Neuron (in vitro differentiated cells): Measurements from ENCODE around the gene NOLC1.

ENCODE experiments used
- H2AFZ ChIP-seq: one replicate; pipeline ENCODE4 v1.6.1; 2013; ENCODE audit warnings: low read depth, mild to moderate bottlenecking, inconsistent platforms, low read length, moderate library complexity
- H3K27me3 ChIP-seq: one replicate; pipeline ENCODE4 v1.6.1; 2013; ENCODE audit warnings: low read length; ENCODE audit not compliant: insufficient read depth
- H3K36me3 ChIP-seq: one replicate; pipeline ENCODE4 v1.6.1; 2013; ENCODE audit warnings: low read length; ENCODE audit not compliant: insufficient read depth
- H3K4me1 ChIP-seq: one replicate; pipeline ENCODE4 v1.6.1; 2013; ENCODE audit warnings: low read length; ENCODE audit not compliant: insufficient read depth
- H3K4me3 ChIP-seq: 2 replicates; pipeline ENCODE4 v1.5.1; 2013; ENCODE audit warnings: mild to moderate bottlenecking, low read length, moderate library complexity
- H3K9me3 ChIP-seq: one replicate; pipeline ENCODE4 v1.6.1; 2013; ENCODE audit warnings: low read length

The NOLC1 gene

DNA sequence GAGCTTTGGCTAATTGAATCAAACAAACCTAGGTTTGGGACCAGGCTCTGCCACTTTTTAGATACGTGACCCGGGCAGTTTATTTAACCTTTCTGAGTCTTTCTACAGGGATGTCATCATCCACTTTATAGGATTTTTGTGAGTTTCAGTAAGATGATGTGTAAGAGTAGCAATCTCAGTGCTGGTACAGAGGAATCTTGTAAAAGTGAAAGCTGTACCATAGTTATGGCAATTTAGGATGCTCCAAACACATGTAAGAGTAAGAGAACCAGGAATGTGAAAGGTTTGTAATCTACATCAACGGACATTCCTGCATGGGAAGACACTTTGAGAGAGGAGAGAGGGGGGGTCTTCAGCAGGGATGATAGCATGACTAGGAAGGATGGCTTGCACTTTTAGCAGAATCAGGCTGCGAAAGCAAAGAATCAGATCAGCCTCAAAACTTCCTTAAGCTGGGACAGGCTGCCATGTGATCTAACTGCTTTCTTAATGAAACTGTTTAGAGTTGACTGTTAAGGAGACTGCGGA lies 968 bp downstream of the NOLC1 start:
- Histone ChIP-seq H3K36me3 (peaks cover 42% of the 10 kb centered on the region), H3K27me3 (no peaks in the 10 kb centered on the region), H3K4me1 (peaks cover 14% of the 10 kb centered on the region), H2AFZ (no peak overlapping the region), H3K9me3 (no peaks in the 10 kb centered on the region), H3K4me3 (peak overlapping the region; percentile 92)

DNA sequence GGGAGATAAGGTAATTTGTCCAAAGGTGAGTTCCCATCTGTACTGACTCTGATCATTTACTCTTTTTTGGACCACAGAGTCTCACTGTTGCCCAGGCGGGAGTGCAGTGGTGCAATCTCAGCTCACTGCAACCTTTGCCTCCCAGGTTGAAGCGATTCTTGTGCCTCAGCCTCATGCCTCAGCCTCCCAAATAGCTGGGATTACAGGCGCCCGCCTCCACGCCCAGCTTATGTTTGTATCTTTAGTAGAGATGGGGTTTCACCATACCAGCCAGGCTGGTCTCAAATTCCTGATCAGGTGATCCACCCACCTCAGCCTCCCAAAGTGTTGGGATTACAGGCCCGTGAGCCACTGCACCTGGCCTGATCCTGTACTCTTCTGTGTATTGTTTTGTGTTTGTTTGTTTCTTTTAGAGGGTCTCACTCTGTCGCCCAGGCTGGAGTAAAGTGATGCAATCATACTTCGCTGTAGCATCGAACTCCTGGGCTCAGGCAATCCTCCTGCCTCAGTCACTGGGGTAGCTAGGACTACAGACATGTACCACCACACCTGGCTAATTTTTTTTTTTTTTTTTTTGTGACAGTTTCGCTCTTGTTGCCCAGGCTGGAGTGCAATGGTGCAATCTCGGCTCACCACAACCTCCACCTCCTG lies 2.4 kb downstream of the NOLC1 start:
- no peak overlapping the region for H3K4me3 ChIP-seq
- no peak overlapping the region for H2AFZ ChIP-seq
- no peaks in the 10 kb centered on the region for H3K27me3 ChIP-seq
- H3K9me3 ChIP-seq = no peaks in the 10 kb centered on the region
- peaks cover 14% of the 10 kb centered on the region for H3K4me1 ChIP-seq
- H3K36me3 ChIP-seq = peaks cover 43% of the 10 kb centered on the region

DNA sequence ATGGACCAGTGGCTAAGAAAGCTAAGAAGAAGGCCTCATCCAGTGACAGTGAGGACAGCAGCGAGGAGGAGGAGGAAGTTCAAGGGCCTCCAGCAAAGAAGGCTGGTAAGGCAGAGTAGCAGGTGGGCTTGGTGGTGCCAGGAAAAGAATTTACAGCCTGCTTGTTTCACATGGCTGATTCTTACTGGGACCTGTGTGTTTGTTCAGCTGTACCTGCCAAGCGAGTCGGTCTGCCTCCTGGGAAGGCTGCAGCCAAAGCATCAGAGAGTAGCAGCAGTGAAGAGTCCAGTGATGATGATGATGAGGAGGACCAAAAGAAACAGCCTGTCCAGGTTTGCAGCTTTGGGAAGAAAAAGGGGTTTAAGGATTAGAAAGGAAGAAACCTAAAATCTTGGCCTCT lies 5.0 kb downstream of the NOLC1 start:
- no peak overlapping the region for H3K4me3 ChIP-seq
- no peaks in the 10 kb centered on the region for H3K27me3 ChIP-seq
- no peaks in the 10 kb centered on the region for H3K9me3 ChIP-seq
- peaks cover 7% of the 10 kb centered on the region for H3K4me1 ChIP-seq
- peaks cover 61% of the 10 kb centered on the region for H3K36me3 ChIP-seq
- H2AFZ ChIP-seq = no peak overlapping the region

DNA sequence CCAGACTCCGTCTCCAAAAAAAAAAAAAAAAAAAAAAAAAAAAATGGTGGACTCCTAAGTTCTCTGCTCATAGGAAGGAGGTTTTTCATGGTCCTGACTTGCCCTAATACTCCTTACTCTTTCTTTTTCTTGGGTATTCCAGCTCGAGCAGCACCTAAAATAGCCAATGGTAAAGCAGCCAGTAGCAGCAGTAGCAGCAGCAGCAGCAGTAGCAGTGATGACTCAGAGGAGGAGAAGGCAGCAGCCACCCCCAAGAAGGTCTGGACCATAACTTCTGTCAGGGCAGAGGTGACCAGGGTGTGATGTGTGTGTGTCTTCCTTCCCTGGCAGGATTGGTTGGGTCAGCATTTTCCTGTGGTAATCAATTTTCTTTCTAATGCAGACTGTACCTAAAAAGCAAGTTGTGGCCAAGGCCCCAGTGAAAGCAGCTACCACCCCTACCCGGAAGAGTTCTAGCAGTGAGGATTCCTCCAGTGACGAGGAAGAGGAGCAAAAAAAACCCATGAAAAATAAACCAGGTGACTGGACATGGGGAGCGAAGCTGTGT lies 6.9 kb downstream of the NOLC1 start:
- no peaks in the 10 kb centered on the region for H3K27me3 ChIP-seq
- no peak overlapping the region for H2AFZ ChIP-seq
- no peaks in the 10 kb centered on the region for H3K4me1 ChIP-seq
- H3K4me3 ChIP-seq = no peak overlapping the region
- peaks cover 75% of the 10 kb centered on the region for H3K36me3 ChIP-seq
- no peaks in the 10 kb centered on the region for H3K9me3 ChIP-seq

DNA sequence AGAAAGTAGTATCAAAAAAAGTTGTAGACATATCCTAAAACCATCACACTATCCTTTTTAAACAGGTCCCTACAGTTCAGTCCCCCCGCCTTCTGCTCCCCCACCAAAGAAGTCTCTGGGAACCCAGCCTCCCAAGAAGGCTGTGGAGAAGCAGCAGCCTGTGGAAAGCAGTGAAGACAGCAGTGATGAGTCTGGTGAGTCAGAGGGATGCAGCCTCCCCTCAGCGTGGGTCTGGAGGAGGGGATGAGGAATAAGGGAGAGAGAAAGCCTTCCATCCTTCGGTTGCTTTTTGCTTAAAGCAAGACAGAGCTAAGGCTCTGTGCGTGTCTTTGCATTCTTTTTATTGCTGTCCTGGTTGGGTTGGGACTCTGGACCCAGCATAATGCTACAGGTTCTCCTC lies 7.6 kb downstream of the NOLC1 start:
- no peak overlapping the region for H2AFZ ChIP-seq
- H3K4me1 ChIP-seq = no peaks in the 10 kb centered on the region
- peaks cover 75% of the 10 kb centered on the region for H3K36me3 ChIP-seq
- no peaks in the 10 kb centered on the region for H3K27me3 ChIP-seq
- H3K9me3 ChIP-seq = no peaks in the 10 kb centered on the region
- H3K4me3 ChIP-seq = no peak overlapping the region

DNA sequence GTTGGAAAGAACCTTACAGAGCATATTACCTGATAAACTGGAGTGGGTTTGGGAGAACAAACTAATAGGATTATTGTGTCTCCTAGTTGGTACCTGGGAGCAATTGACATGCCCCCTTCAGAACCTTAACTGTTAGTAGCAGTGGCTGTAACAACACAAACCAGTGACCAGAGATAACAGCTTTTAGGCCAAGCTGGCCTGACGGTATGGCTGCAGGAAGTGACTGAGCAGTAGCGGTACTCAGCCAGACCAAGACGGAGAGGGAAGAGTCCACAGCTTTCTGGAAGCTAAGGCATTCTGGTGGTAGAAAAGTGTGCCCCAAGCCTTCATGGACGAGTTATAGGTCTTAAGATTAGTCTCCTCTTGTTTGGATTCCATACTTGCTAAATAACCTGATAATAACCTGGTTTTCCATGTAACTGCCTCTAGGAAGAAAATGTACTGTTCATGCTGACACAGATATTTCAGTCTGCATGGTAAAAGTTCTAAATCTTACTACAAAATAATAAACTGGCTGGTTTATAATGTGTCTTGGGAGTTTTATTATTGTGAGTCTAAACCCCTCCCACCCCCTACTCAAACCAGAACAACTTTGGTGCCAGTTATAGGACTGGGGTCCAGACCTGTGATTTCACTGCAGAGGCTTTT lies 11.3 kb downstream of the NOLC1 start:
- Histone ChIP-seq H3K4me3 (no peak overlapping the region), H3K36me3 (peaks cover 50% of the 10 kb centered on the region)

DNA sequence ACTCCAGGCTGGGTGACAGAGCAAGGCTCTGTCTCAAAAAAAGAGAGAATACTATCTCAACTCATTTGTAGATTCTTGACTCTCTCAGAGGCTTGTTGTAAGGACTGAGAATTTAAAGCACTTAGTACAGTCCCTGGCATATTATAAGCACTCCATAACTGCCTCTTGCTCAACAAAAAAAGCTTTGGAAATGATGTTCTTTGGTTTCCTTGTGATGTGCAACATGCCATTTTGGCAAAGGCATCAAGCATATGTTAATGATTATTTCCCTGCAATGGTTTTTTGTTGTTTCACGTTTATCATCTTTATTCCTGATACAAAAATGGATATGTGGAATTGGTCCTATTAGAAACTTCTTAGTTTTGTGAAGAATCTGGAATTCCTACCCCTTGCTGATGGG lies 15.7 kb downstream of the NOLC1 start:
- Histone ChIP-seq H2AFZ (no peak overlapping the region), H3K9me3 (no peaks in the 10 kb centered on the region), H3K4me3 (no peak overlapping the region), H3K27me3 (no peaks in the 10 kb centered on the region), H3K4me1 (no peaks in the 10 kb centered on the region), H3K36me3 (peaks cover 8% of the 10 kb centered on the region)

More for the DNA sequence above, 11.3 kb downstream of the NOLC1 start:
- H3K27me3 ChIP-seq = no peaks in the 10 kb centered on the region
- H2AFZ ChIP-seq = no peak overlapping the region
- H3K4me1 ChIP-seq = no peaks in the 10 kb centered on the region
- H3K9me3 ChIP-seq = no peaks in the 10 kb centered on the region

DNA sequence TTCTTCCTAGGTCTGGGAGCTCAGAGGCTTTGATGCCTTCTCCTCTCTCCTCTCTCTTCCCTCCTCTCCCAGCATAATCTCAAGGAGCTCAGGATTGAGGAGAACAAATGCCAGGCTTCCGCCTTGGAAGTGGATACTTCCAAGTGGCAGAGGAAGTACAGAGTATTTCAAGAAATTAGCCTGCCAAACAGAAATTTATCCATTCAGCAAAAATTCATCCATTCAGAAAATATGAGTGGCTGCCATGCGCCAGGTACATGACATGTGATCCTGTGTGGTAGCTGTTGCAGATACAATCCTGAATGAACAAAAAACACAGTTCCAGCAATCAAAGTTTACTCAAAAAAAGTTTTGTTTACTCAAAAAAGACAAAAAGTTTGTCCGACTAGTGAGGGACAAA lies 18.4 kb downstream of the NOLC1 start:
- no peaks in the 10 kb centered on the region for H3K9me3 ChIP-seq
- no peaks in the 10 kb centered on the region for H3K27me3 ChIP-seq
- H3K36me3 ChIP-seq = no peaks in the 10 kb centered on the region
- no peak overlapping the region for H3K4me3 ChIP-seq
- no peaks in the 10 kb centered on the region for H3K4me1 ChIP-seq
- H2AFZ ChIP-seq = no peak overlapping the region

DNA sequence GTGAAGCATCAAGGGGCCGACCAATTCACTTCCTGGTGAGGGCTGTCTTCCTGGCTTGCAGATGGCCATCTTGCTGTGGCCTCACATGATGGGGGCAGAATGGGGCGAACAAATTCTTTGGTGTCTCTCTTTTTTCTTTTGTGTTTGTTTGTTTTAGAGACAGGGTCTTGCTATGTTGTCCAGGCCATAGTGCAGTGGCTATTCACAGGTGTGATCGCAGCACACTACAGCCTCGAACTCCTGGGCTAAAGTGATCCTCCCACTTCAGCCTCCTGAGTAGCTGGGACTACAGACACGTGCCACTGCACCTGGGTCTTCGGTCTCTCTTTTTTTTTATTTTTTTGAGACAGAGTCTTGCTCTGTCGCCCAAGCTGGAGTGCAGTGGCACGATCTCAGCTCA lies 20.1 kb downstream of the NOLC1 start:
- Histone ChIP-seq H3K9me3 (no peaks in the 10 kb centered on the region), H3K4me3 (no peak overlapping the region), H2AFZ (no peak overlapping the region), H3K36me3 (no peaks in the 10 kb centered on the region), H3K4me1 (no peaks in the 10 kb centered on the region), H3K27me3 (no peaks in the 10 kb centered on the region)

DNA sequence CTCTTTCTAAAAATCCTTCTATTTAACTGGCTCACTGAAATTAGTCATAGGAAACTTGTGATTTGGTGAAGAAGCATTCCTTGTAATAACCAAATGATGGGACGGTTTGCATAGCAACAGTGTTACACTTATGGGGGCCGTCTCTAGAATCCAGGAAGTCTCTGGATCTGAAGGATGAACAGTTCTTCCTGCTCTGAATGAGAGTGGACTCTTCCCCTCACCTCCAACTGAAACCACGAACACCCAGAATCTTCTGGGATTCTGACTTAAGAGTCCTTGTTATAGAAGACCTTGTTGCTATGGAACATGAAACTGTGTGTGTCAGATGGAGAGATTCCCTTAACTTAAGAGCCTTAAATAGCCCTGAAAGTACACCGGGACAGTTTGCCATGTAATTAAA lies 23.2 kb downstream of the NOLC1 start:
- H3K4me3 ChIP-seq = no peak overlapping the region
- no peaks in the 10 kb centered on the region for H3K27me3 ChIP-seq
- no peak overlapping the region for H2AFZ ChIP-seq
- H3K9me3 ChIP-seq = no peaks in the 10 kb centered on the region
- no peaks in the 10 kb centered on the region for H3K4me1 ChIP-seq
- no peaks in the 10 kb centered on the region for H3K36me3 ChIP-seq

DNA sequence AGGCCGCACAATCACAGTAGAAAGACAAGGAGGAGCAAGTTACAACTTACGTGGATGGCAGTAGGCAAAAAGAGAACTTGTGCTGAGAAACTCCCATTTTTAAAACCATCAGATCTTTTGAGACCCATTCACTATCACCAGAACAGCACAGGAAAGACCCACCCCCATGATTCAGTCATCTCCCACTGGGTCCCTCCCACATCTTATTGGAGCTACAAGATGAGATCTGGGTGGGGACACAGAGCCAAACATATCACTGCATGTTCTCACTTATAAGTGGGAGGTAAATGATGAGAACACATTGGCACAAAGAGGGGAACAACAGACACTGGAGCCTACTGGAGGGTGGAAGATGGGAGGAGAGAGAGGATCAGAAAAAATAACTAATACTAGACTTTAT lies 32.4 kb downstream of the NOLC1 start:
- Histone ChIP-seq H3K9me3 (peaks cover 4% of the 10 kb centered on the region), H3K36me3 (no peaks in the 10 kb centered on the region), H2AFZ (no peak overlapping the region), H3K4me3 (no peak overlapping the region), H3K27me3 (no peaks in the 10 kb centered on the region), H3K4me1 (no peaks in the 10 kb centered on the region)

DNA sequence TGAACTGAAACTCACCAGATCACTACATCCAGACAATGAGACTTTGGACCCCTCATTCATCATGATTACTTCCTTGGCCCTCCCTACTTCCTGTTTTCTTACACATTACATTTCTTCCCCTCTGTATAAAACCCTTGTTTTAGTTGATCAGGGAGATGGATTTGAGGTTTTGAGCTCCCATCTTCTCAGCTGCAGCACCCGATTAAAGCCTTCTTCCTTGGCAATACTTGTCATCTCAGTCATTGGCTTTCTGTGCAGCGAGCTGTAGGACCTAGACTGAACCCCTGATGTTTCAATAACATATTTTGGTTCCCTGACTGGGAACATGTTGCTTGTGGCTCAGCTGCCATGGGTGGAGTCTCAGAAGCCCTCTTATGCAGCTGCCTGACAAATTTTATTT lies 33.1 kb downstream of the NOLC1 start:
- Histone ChIP-seq H2AFZ (no peak overlapping the region), H3K4me1 (no peaks in the 10 kb centered on the region), H3K36me3 (no peaks in the 10 kb centered on the region), H3K27me3 (no peaks in the 10 kb centered on the region), H3K4me3 (no peak overlapping the region), H3K9me3 (peaks cover 4% of the 10 kb centered on the region)

DNA sequence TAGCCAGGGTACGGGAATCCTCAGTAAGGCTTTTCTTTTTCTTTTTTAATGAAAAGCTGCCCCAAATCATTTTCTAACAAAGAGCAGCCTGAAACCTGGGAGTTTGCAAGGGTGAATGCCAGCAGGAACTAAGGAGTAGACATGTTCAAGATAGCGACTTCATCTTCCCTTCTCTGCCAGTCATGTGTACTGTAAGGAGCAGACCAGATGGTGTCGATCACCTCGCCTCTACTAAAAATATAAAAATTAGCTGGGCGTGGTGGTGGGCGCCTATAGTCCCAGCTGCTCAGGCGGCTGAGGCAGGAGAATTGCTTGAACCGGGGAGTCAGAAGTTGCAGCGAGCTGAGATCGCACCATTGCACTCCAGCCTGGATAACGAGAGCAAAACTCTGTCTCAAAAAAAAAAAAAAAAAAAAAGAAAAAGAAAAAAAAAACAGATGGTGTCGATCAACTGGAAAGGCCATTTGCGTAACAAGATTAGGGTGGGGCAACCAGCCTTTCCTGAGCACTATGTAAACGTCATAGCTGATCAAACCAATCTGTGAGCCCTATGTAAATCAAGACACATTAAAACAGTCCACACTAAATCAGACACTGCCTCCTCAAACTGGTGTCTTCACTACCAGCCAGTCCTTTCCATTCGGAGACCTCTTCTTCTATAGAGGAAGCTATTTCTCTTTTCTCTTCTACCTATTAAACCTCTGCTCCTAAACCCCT lies 33.8 kb downstream of the NOLC1 start:
- no peaks in the 10 kb centered on the region for H3K27me3 ChIP-seq
- peaks cover 4% of the 10 kb centered on the region for H3K9me3 ChIP-seq
- H3K4me3 ChIP-seq = no peak overlapping the region
- no peaks in the 10 kb centered on the region for H3K36me3 ChIP-seq
- no peaks in the 10 kb centered on the region for H3K4me1 ChIP-seq
- no peak overlapping the region for H2AFZ ChIP-seq
